ENCODE measurements around the gene ZNF780B. TPM values are rescaled to one million over a fixed set of nuclear protein-coding genes. Genes with fewer than 3 reads are reported as not detected.

The ZNF780B gene
- total RNA-seq, 1 experiment from 2014 or later, result 31.9 TPM

GRCh38 chr19:40025938-40026596 is 30.0 kb downstream of the ZNF780B start:
- no peak overlapping the region for H3T11ph ChIP-seq (ENCODE audit: low read length)
- H3K23me2 ChIP-seq (ENCODE audit: insufficient read length, low read depth, low read length, poor library complexity, severe bottlenecking), result no peaks in the 10 kb centered on the region
- H3K79me1 ChIP-seq (ENCODE audit: insufficient read depth, low read depth, low read length, poor library complexity, severe bottlenecking), result no peaks in the 10 kb centered on the region
- no peak overlapping the region for H2BK20ac ChIP-seq (ENCODE audit: low read depth, low read length, poor library complexity, severe bottlenecking)
- H4K8ac ChIP-seq (replicated peaks; ENCODE audit: insufficient read length, low read depth, low read length), result no peak overlapping the region
- H3K9ac ChIP-seq (ENCODE audit: extremely low read depth, insufficient read length, low read length), result no peak overlapping the region
- no peaks in the 10 kb centered on the region for H3K4me1 ChIP-seq (ENCODE audit: insufficient read depth, low read length)
- Mint-ChIP-seq H3K9me3 (peaks cover 89 to 93% of the 10 kb centered on the region in 2 experiments), H3K4me3 (no peak overlapping the region), H3K27me3 (ENCODE audit: low read depth) (peaks cover 20% of the 10 kb centered on the region), H3K27ac (no peak overlapping the region), H3K4me1 (no peaks in the 10 kb centered on the region), H3K36me3 (ENCODE audit: insufficient read depth in 1 of 3, low read depth in 3 of 3) (peaks cover 47 to 65% (median 53%) of the 10 kb centered on the region in 3 experiments)
- no peak overlapping the region for H2BK120ac ChIP-seq (ENCODE audit: low read depth, low read length, poor library complexity, severe bottlenecking)
- H4K91ac ChIP-seq (ENCODE audit: insufficient read length, low read depth, low read length), result no peak overlapping the region
- peaks cover 71% of the 10 kb centered on the region for H3K9me3 ChIP-seq (ENCODE audit: control insufficient read depth, low read depth, low read length)
- no peak overlapping the region for H3K56ac ChIP-seq (ENCODE audit: insufficient read length, low read depth, low read length)
- no peak overlapping the region for H4K5ac ChIP-seq (ENCODE audit: insufficient read length, low read depth, low read length)
- no peak overlapping the region for H3K27ac ChIP-seq (ENCODE audit: insufficient read length, low read depth, low read length)
- H3K79me2 ChIP-seq (ENCODE audit: insufficient read depth, low read length), result no peaks in the 10 kb centered on the region
- no peak overlapping the region for H2AFZ ChIP-seq (ENCODE audit: low read length)
- no peak overlapping the region for H3K14ac ChIP-seq (ENCODE audit: insufficient read depth, low read length)
- DNase-seq, result no peak
- H2AK5ac ChIP-seq (ENCODE audit: insufficient read length, low read length), result no peak overlapping the region
- H3K27me3 ChIP-seq (ENCODE audit: insufficient read depth, low read length), result no peaks in the 10 kb centered on the region
- no peak overlapping the region for H3K4me2 ChIP-seq (ENCODE audit: insufficient read depth, insufficient read length, low read length)
- no peak overlapping the region for H3K18ac ChIP-seq (ENCODE audit: insufficient read length, low read depth, low read length)
- H2BK12ac ChIP-seq (ENCODE audit: insufficient read length, low read depth, low read length), result no peak overlapping the region
- H3K23ac ChIP-seq (ENCODE audit: insufficient read length, low read depth, low read length), result no peak overlapping the region
- no peak overlapping the region for H2BK15ac ChIP-seq (ENCODE audit: low read depth, low read length)
- no peak overlapping the region for H3K4ac ChIP-seq (ENCODE audit: low read depth, low read length)
- no CpG with 5 or more reads among the region's 4 CpGs for WGBS (ENCODE audit: extremely low coverage, insufficient read length, low lambda C conversion rate)
- TF ChIP-seq CTCF (conservative IDR thresholded peaks at IDR 0.05), result no peak
- H2BK5ac ChIP-seq (ENCODE audit: insufficient read length, low read length), result no peak overlapping the region
- no peaks in the 10 kb centered on the region for H4K20me1 ChIP-seq (ENCODE audit: control insufficient read depth, insufficient read depth, insufficient read length)
